GM19455 (cell line): ENCODE results near the gene MAGI1.
"Not testable (repeated sequence)": the region's sequence is repeated elsewhere in the genome, so short reads cannot be mapped to it uniquely, and the experiment has no call there.

Experiments used
- ATAC-seq: cut with Tn5 transposase; IDR thresholded peaks from one replicate; pipeline ENCODE4 v1.9.1; 2021; ENCODE audit not compliant: unreplicated experiment

The MAGI1 gene

GRCh38 chr3:65516998-65517397 is 521.7 kb downstream of the MAGI1 start:
- ATAC-seq: no peak

DNA sequence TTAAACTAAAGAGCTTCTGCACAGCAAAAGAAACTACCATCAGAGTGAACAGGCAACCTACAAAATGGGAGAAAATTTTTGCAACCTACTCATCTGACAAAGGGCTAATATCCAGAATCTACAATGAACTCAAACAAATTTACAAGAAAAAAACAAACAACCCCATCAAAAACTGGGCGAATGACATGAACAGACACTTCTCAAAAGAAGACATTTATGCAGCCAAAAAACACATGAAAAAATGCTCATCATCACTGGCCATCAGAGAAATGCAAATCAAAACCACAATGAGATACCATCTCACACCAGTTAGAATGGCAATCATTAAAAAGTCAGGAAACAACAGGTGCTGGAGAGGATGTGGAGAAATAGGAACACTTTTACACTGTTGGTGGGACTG is 524.4 kb downstream of the MAGI1 start:
- ATAC-seq: not testable (repeated sequence)

- not testable (repeated sequence) for ATAC-seq
Observed at GRCh38 chr3:65509423-65509794, 529.3 kb downstream of the MAGI1 start.

DNA sequence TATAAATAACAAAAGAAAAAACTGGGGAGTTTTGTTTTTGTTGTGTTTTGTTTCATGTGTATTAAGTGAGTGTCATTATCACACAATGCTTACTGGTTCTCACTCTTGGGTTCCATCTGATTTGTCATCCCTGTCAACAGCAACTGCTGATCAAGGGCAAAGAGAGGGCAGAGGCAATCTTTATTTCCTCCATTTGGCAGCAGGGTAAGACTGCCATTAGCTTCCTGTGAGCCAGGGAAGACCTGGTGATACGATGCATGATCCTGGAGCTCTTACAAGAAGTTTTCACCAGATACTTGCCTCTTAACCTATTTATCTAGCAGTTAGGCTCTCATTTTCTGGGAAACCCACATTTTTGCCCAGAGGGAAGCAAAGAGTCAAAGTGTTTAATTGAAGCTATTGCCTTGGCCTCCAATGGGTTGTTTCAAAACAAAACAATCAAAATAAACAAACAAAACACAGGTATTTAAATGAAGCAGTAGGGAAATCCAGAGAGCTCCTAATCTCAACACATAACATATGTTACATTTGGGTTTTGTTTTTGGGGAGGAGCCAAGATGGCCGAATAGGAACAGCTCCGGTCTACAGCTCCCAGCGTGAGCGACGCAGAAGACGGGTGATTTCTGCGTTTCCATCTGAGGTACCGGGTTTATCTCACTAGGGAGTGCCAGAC is 529.8 kb downstream of the MAGI1 start:
- ATAC-seq: no peak

GRCh38 chr3:65507437-65507836 is 531.3 kb downstream of the MAGI1 start:
- no peak for ATAC-seq

DNA sequence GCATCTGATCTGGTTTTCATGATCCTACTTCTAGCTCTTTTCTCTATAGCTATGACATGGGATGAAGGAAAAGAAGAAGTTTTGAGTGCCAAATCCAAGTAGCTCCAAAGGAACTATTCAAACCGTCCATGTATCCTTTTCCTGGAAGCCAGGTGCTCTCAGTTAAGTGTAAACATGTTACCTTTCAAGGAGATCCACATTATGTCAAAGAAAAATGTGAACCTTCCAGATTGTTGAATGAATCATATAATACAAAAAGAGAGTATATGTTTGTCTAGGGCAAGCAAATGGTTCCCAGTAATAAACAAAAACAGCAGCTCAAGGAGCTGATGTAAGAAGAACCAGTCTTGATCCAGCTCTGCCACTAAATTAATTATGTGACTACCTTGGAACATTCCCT is 534.9 kb downstream of the MAGI1 start:
- no peak for ATAC-seq

DNA sequence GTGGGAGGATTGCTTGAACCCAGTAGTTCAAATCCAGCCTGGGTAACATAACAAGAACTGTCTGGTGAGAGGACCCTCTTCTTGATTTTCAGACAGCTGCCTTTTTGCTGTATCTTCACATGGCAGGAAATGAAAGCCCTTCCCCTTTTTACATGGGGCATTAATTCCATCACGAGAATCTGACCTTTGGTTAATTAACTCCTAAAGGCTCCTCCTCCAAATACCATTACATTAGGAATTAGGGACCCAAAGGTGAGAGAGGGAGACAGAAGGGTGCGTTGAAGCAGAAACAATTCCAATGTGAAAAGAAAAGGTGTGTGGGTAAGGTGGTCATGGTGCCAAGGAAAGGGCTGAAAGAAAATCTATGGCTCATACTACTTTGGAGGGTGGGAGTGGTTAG is 536.2 kb downstream of the MAGI1 start:
- ATAC-seq: no peak

DNA sequence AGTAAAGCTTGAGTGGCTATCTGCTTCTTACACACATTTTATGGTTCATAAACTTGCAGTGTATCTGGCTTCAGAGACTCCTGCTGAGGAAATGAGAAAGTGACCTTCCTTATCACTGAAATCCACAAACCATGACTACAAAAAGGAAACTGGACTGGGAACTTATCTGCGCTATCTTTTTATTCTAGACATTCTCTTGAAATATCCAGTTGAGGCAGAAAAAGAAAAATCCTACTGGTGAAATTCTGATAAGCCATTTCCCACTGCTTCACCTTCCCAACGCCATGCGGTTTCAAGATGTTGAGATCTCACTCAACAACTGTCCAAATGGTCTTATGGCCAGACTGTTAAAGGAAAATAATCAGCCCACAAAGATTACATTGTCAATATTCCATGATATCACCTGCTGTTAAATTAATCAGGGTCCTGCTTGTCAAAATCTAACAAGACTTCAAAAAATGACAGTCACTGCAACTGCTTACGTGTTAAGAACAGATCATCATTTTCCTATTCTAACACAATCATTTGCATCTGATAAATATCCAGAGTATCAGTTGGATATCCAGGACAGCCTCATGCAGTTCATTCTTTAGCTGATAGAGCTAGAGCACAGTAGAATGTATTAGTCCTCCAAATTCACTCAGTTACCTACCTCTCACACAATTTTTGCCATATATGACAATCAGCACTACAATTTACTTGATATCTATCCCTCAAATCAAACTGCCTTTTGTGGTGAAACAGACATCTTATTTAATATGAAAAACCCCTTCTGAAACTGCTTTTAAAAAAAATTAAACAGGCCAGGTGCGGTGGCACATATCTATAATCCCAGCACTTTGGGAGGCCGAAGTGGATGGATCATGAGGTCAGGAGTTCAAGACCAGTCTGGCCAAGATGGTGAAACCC is 538.1 kb downstream of the MAGI1 start:
- no peak for ATAC-seq

DNA sequence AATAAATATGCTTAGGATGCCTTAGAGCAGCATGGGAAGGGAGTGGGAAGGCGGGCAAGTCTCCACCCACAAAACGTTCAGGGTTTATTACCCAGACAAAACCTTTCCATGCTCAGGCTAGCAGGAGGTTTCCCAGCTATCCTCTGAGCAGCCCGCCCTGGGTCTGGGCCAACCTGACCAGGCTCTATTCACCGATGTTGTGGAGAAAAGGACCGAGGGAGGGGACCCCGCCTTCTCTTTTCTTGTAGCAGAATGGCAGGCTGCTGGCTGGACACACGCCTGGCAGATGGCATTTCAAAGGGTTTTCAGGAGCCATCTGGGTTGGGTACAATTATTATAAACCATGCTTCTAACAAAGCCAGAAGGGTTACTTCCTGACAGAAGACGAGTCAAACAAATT is 540.9 kb downstream of the MAGI1 start:
- no peak for ATAC-seq

GRCh38 chr3:65497236-65497635 is 541.5 kb downstream of the MAGI1 start:
- no peak for ATAC-seq

DNA sequence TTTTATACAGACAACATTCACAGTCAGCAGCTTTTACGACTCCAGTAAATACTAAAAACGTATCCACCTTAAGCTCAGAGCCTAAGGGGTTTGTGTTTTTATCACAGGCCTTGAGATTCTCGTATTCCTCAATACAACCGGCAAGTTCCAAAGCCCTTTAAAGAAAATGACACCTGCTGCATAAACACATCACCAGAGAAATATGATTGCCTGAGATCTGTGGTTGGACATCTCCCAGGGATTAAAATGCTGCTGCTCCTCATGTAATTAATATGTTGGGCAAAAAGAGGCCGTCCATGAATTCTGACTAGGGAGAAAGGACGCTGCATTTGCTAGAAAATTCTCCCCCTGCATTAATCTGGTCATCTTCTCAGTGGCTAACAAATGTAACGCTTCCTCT is 544.8 kb downstream of the MAGI1 start:
- no peak for ATAC-seq

DNA sequence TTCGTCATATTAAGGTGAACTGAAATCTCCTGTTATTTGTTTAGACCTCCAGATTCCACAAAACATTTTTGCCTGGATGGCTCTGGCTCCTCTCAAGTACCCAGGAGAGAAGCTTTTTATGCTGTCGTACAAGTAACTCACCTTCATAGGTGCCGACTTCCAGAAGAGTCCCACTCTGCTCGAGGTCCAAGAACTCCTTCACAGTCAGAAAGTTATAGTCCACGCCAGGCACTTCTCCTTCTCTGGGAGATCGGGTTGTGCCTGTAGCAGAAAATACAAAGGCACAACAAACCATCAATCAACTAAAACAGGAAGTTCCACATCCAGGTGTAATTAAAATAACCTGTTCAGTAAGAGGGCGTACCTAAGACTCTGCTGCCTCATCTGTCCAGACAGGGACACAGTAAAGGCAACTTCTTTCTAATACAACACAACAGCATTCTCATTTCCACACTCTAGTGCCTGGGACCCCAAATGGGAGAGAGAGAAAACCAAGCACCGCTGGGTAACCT is 545.3 kb downstream of the MAGI1 start:
- no peak for ATAC-seq

DNA sequence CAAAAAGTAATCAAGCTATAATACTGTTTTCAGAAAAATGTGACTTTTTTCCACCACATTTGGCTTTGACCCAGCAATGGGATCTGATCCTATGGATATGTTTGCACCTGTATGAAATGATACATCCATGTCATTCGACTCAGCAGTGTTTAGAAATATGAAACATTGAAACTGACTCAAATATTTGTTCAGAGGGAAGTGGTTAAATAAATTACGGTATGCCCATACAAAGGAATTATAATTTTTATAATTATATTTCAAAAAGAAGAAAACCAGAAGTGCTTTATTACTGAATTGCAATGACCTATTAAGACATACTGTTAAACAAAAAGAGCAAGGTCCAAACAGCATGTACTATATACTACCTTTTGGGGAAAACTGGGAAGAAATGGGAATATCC is 546.5 kb downstream of the MAGI1 start:
- no peak for ATAC-seq

DNA sequence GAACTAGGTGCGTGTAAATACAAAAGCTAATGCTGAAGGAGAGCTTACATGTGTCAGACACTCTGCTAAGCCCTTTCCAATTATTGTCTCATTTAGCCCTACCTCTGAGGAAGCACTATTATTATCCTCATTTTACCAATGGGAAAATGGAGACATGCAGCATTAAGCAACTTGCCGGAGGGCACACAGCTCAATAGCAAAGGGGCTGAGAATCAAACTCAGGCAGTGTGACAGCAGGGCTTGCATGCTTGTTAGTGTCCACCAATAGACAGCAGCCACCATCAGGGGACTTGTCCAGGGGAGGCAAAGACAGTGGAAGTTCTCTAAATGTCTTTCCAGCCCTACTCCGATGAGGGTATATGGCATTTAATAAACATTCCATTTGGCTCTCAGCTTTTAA is 548.6 kb downstream of the MAGI1 start:
- ATAC-seq: no peak

DNA sequence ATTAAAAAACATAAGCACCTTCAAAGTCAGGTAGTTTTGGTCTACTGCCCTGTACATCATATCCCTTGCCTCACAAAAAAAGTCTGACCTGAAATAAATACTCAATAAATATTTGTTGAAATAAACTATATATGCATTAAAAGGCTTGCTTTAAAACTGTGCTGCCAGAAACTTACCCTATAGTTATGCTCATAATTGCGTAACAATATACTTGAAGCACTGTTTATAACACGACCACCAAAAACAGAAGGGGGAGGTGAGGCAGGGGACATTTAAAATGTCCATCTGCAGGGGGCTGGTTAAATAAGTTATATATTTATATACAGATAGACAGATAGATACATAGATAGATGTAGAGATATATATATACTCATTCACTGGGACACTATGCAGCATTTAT is 549.5 kb downstream of the MAGI1 start:
- no peak for ATAC-seq

DNA sequence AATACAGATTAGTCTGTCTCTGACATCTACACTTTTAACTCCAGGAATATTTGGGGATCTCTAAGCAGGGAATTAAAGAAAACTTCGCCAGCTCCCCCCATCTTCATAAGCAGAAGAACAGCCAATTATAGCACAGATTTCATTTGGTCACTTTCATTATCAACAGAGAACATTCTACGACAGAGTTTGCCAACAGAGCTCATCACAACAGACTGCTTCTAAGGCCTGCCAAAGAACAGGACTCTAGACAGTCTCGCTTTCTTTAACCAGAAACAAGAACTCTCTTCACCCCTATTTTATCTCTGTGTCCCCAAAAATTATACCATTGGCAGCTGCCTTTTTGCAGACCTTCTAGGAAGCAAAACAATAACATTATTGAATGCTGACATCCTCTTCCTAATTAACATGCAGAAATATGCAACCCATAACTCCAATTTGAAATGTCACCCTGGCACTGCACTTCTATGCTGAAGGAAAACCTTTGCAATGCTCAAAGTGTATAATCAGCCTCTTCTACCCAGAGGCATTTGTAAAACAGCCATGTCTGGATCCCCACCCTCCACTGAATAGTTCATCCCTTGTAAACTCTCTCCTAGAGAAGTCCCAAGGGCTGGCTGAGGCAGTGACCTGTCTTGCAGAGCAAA is 552.8 kb downstream of the MAGI1 start:
- ATAC-seq: no peak

DNA sequence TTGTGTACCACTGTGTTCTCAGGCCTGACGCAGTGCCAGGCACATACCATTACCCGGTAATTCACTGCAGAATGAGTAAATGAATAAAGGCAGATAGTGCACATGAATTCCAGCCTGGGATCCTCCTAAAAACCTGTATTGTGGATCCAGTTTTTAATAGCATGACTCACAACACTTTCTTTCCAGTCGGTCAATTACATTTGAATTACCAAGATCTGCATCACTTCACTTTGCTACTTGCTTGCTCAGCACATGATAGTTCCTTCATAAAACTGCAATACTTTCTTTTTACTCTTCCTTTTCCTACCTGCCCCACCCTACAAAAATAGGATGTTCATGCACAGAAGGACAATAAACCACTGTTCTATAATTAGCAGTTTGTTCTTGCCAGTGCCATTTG is 553.8 kb downstream of the MAGI1 start:
- ATAC-seq: no peak

GRCh38 chr3:65483480-65483879 is 555.2 kb downstream of the MAGI1 start:
- ATAC-seq: no peak

DNA sequence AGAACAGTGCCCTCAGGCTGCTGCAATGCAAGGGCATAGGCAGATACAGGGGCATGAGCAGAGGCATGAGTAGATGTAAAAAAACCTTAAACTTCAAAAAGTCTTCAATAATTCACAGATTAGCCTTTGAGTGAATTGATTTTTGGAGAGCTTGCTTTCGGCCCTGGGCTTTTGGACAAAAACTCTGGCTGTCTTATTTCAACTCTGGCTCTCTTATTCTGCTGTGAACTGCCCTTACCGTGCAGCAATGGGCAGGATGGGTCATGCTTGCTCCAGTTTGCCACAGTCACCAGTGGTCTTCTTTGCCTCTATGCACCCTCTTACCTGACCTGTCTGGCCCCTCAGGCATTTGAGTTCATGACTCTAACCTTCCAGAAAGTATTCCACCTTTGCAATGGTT is 555.7 kb downstream of the MAGI1 start:
- no peak for ATAC-seq

- no peak for ATAC-seq
Observed at GRCh38 chr3:65481085-65481484, 557.6 kb downstream of the MAGI1 start.

DNA sequence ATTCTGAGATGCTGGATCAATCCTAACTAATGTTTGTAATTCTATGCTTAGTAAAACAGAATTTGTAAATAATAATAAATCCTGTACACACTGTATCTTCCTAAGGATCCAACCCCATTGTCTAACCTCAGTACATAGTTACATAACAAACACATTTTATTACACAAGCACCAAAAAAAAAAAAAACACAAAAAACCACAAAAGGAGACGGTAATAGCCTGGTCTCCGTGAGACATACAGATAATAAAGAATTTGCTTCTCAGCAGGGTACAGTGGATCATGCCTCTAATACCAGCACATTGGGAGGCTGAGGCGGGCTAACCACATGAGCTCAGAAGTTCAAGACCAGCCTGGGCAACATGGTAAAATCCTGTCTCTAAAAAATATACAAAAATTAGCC is 558.7 kb downstream of the MAGI1 start:
- no peak for ATAC-seq
